Smooth muscle cell (in vitro differentiated cells): ENCODE data around the gene KRT14. TPM values are rescaled to one million over a fixed set of nuclear protein-coding genes. Genes with fewer than 3 reads are reported as not detected.

Source experiments
- DNase-seq: peaks from one replicate; lab custom pipeline; 2025; ENCODE audit not compliant: unreplicated experiment; lab: John Stamatoyannopoulos, UW
- H2AFZ ChIP-seq: fragments of 200-600 bp; sonication (generic); 2 replicates; pipeline ENCODE4 v1.6.0; 2016; ENCODE audit warnings: antibody characterized with exemption, low read depth, mild to moderate bottlenecking
- H3F3A ChIP-seq: fragments of 200-600 bp; sonication (generic); 2 replicates; pipeline ENCODE4 v1.6.0; 2017; ENCODE audit warnings: antibody characterized with exemption, low read depth
- H3K27ac ChIP-seq: fragments of 200-600 bp; sonication (generic); 2 replicates; pipeline ENCODE4 v1.5.1; 2016; ENCODE audit warnings: low read depth, mild to moderate bottlenecking
- H3K27me3 ChIP-seq: fragments of 200-600 bp; sonication (generic); 2 replicates; pipeline ENCODE4 v1.6.1; 2016; ENCODE audit warnings: low read depth, mild to moderate bottlenecking
- H3K36me3 ChIP-seq: fragments of 200-600 bp; sonication (generic); 2 replicates; pipeline ENCODE4 v1.5.1; 2016; ENCODE audit warnings: low read depth
- H3K4me1 ChIP-seq: fragments of 200-600 bp; sonication (generic); 2 replicates; pipeline ENCODE4 v1.5.1; 2016; ENCODE audit warnings: low read depth
- H3K4me2 ChIP-seq: fragments of 200-600 bp; sonication (generic); 2 replicates; pipeline ENCODE4 v1.6.0; 2016; ENCODE audit warnings: mild to moderate bottlenecking
- H3K4me3 ChIP-seq: fragments of 200-600 bp; sonication (generic); 2 replicates; pipeline ENCODE4 v1.5.1; 2016; ENCODE audit warnings: mild to moderate bottlenecking
- H3K79me2 ChIP-seq: fragments of 200-600 bp; sonication (generic); 2 replicates; pipeline ENCODE4 v1.6.0; 2016; ENCODE audit warnings: low read depth, mild to moderate bottlenecking
- H3K9ac ChIP-seq: fragments of 200-600 bp; sonication (generic); 2 replicates; pipeline ENCODE4 v1.6.0; 2016; ENCODE audit warnings: low read depth
- H3K9me3 ChIP-seq: fragments of 200-600 bp; sonication (generic); replicated peaks from 2 replicates; pipeline ENCODE4 v1.5.1; 2016; ENCODE audit warnings: low read depth
- H4K20me1 ChIP-seq: fragments of 200-600 bp; sonication (generic); 2 replicates; pipeline ENCODE4 v1.6.0; 2016; ENCODE audit warnings: low read depth
- CTCF ChIP-seq: fragments of 200-600 bp; sonication (generic); IDR thresholded peaks from 2 replicates; pipeline ENCODE4 v1.5.1; 2017; ENCODE audit warnings: borderline replicate concordance, mild to moderate bottlenecking, antibody characterized with exemption; ENCODE audit not compliant: insufficient read depth, poor library complexity, severe bottlenecking
- WGBS: methylation state at CpG from one replicate; pipeline ENCODE4 v1.1.7; 2016; ENCODE audit warnings: low lambda C conversion rate; 5-methylcytosine and 5-hydroxymethylcytosine counted together
- polyA plus RNA-seq: library from polyadenylated mRNA; unstranded; fragments of >200 nt; fragmentation: Nextera tagmentation; extraction: Ambion mirVana; gene quantifications from 2 replicates; pipeline ENCODE4 v1.2.1, GENCODE V29; 2016
- total RNA-seq: library from RNA; depleted of rRNA; stranded (reverse); fragments of >200 nt; gene quantifications from 2 replicates; pipeline ENCODE4 v1.2.3, GENCODE V29; 2014

The KRT14 gene
- total and polyA plus RNA-seq, 2 experiments from 2014 or later: 193 to 348 TPM

DNA sequence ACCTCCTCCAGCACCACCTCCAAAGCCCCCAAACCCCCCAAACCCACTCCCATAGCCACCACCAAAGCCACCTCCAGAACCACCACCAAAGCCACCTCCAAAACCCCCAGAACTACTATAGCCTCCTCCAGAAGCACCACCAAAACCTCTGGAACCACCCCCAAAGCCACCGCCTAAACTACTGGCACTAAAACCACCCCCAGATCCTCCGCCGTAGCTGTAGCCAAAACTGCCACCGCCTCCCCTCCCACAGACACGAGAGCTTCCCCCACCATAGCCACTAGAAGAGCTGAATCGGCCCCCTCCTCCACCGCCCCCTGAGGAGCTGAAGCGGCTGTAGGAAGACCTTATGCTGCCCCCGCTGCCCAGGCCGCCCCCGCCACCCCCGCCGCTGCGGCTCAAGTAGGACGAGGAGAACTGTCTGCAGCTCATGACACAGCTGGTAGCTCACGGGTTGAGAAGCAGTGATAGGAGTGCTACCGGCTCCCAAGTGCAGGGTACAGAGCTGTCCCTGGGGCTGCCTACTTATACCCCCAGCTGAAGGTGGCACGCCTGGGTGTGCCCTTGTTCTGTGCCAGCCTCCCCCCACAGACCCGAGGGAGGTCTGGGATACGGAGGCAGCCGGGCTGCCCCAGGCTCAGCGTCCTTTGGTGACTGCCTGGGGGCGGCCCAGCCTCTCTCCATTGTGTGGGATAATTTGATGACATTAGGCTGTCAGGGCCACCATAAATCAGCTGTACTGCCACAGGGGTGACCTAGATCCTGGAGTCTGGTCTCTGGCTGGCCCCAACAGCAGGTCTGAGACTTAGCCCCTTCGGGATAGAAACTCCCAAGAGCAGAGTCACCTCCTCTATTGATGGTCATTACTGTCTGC is 14.9 kb downstream of the KRT14 start, which contains the start of gene KRT9:
TSS of gene KRT9 (minus strand) at position 499 of the 874 bp plus-strand sequence. CDS start at position 432, 67 bp downstream.
- no peak for TF ChIP-seq CTCF
- H3K27me3 ChIP-seq: no peaks in the 10 kb centered on the region
- 80% methylated on average over 24 of the region's 24 CpGs for whole genome bisulfite sequencing
- H3K27ac ChIP-seq: no peak within 1 kb of the TSS
- H3K79me2 ChIP-seq: no peaks in the 10 kb centered on the region
- H4K20me1 ChIP-seq: no peaks in the 10 kb centered on the region
- no peak within 1 kb of the TSS for H3K4me2 ChIP-seq
- H3K36me3 ChIP-seq: no peaks in the 10 kb centered on the region
- no peaks in the 10 kb centered on the region for H3K9me3 ChIP-seq
- no peaks in the 10 kb centered on the region for H3K4me1 ChIP-seq
- H3K4me3 ChIP-seq: no peak within 1 kb of the TSS
- H3F3A ChIP-seq: no peaks in the 10 kb centered on the region
- no peak within 1 kb of the TSS for H3K9ac ChIP-seq
- H2AFZ ChIP-seq: no peak within 1 kb of the TSS
- no peak for DNase-seq

GRCh38 chr17:41567317-41567716 is 19.4 kb downstream of the KRT14 start:
- Histone ChIP-seq H4K20me1 (no peaks in the 10 kb centered on the region), H3K79me2 (no peaks in the 10 kb centered on the region), H3F3A (no peaks in the 10 kb centered on the region), H3K27ac (no peak overlapping the region), H3K27me3 (no peaks in the 10 kb centered on the region), H2AFZ (no peak overlapping the region), H3K4me1 (peaks cover 8% of the 10 kb centered on the region), H3K9me3 (no peaks in the 10 kb centered on the region), H3K9ac (no peak overlapping the region), H3K4me3 (no peak overlapping the region), H3K4me2 (no peak overlapping the region), H3K36me3 (no peaks in the 10 kb centered on the region)
- TF ChIP-seq CTCF: no peak
- DNase-seq: no peak
- 93% methylated on average over 6 of the region's 6 CpGs for WGBS

- no peak overlapping the region for H3K27ac ChIP-seq
- H3K4me3 ChIP-seq: no peak overlapping the region
- no peak for DNase-seq
- H3K36me3 ChIP-seq: no peaks in the 10 kb centered on the region
- no peaks in the 10 kb centered on the region for H3F3A ChIP-seq
- H3K9me3 ChIP-seq: no peaks in the 10 kb centered on the region
- no peaks in the 10 kb centered on the region for H3K79me2 ChIP-seq
- no peak overlapping the region for H3K4me2 ChIP-seq
- no peaks in the 10 kb centered on the region for H3K27me3 ChIP-seq
- TF ChIP-seq CTCF: no peak
- H3K4me1 ChIP-seq: peaks cover 8% of the 10 kb centered on the region
- no peaks in the 10 kb centered on the region for H4K20me1 ChIP-seq
- no peak overlapping the region for H2AFZ ChIP-seq
- no peak overlapping the region for H3K9ac ChIP-seq
Measured at GRCh38 chr17:41565338-41565737, 21.4 kb downstream of the KRT14 start.

DNA sequence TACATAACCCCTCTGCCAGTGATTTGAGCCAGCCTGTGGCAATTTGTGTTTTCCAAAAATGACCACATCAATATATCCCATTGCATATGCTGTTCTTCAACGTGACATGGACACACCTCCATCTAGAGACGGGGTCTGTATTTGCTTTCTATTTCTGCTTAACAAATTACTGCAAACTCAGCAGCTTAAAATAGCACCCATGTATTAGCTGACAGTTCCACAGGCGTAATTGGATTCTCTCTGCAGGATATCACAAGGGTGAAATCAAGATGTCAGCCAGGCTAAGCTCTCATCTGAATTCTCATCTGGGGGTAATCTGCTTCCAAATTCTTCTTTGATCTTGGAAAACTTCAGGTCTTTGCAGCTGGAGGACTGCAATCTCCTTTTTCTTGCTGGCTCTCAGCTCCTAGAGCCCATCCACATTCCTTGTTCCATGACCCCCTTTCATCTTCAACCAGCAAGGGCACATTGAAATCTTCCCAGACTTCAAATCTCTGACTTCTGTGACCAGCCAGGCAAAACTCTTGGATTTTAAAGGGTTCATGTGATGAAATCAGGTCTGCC is 23.0 kb downstream of the KRT14 start:
- WGBS: 63% methylated on average over 3 of the region's 3 CpGs
- Histone ChIP-seq H3K9ac (no peak overlapping the region), H3K79me2 (no peaks in the 10 kb centered on the region), H2AFZ (no peak overlapping the region), H3K27ac (no peak overlapping the region), H3K4me3 (no peak overlapping the region), H3K4me1 (peaks cover 8% of the 10 kb centered on the region), H3F3A (no peaks in the 10 kb centered on the region), H3K4me2 (no peak overlapping the region), H3K9me3 (no peaks in the 10 kb centered on the region), H4K20me1 (no peaks in the 10 kb centered on the region), H3K27me3 (no peaks in the 10 kb centered on the region), H3K36me3 (no peaks in the 10 kb centered on the region)
- no peak for DNase-seq
- no peak for TF ChIP-seq CTCF
